Thyroid gland (tissue), 4 donors: ENCODE data around the gene ACTL10. TPM values are rescaled to one million over a fixed set of nuclear protein-coding genes. Genes with fewer than 3 reads are reported as not detected.

Experiments used
- DNase-seq, 2 donors: peaks; one replicate each; pipeline ENCODE4 v3.0.0-alpha.2; 2019
- H3K27ac ChIP-seq, 3 donors: fragments of 200-600 bp; sonication (generic); 1 replicate in 2 of 3; 2 replicates in 1 of 3; pipeline ENCODE4 v1.5.1; 2016 to 2019; ENCODE audit warnings: mild to moderate bottlenecking in 1 of 3, moderate library complexity in 1 of 3
- H3K27me3 ChIP-seq: fragments of 200-600 bp; sonication (generic); one replicate; pipeline ENCODE4 v1.5.1; 2019
- H3K36me3 ChIP-seq, 2 donors: fragments of 200-600 bp; sonication (generic); one replicate each; pipeline ENCODE4 v1.5.1; 2016 to 2019
- H3K4me1 ChIP-seq, 2 donors: fragments of 200-600 bp; sonication (generic); one replicate each; pipeline ENCODE4 v1.5.1; 2017 to 2019
- H3K4me3 ChIP-seq, 3 donors: fragments of 200-600 bp; sonication (generic); replicated peaks in 1 of 3; 1 replicate in 2 of 3; 2 replicates in 1 of 3; pipeline ENCODE4 v1.5.1; 2016; ENCODE audit warnings: mild to moderate bottlenecking in 1 of 3
- H3K9me3 ChIP-seq: fragments of 200-600 bp; sonication (generic); one replicate; pipeline ENCODE4 v1.5.1; 2017
- CTCF ChIP-seq, 6 experiments: fragments of 200-600 bp in 3 of 6; fragments of 450-650 bp in 3 of 6; sonication (generic) in 3 of 6; IDR thresholded peaks; one replicate each; pipeline ENCODE4 v1.5.1; 2016 to 2019; ENCODE audit warnings: antibody characterized with exemption in 6 of 6, mild to moderate bottlenecking in 2 of 6, inconsistent platforms in 1 of 6, moderate library complexity in 1 of 6
- POLR2A ChIP-seq, 2 donors: fragments of 450-650 bp; IDR thresholded peaks; one replicate each; pipeline ENCODE4 v1.6.1; 2017; ENCODE audit warnings: antibody characterized with exemption in 2 of 2, mild to moderate bottlenecking in 2 of 2, moderate library complexity in 1 of 2
- WGBS, 2 donors: methylation state at CpG; one replicate each; pipeline ENCODE4 v1.1.5; 2017; 5-methylcytosine and 5-hydroxymethylcytosine counted together
- intact Hi-C: fragments of 100-400 bp; cut with DNase I; formaldehyde crosslinking; loops from one replicate; pipeline ENCODE4 v1.15.1; 2023
- total RNA-seq, 4 donors: library from RNA; depleted of rRNA; stranded (reverse); fragments of >200 nt; gene quantifications; one replicate each; pipeline ENCODE4 v1.2.3, GENCODE V29; 2016

ACTL10 gene
- total RNA-seq, 4 donors from 2014 or later = 2.1 to 3.9 (median 2.6) TPM

- intact Hi-C loops = loop anchor here (5.0 to 10.0 kb wide), 2 partner anchors 214 to 444 kb away; partner anchors contain the start of gene EIF2S2
- DNase-seq = no peak
- 94 to 95% methylated on average over 6 of the region's 6 CpGs for WGBS, 2 donors
- no peaks in the 10 kb centered on the region for H3K9me3 ChIP-seq
- TF ChIP-seq POLR2A (IDR thresholded peaks at IDR 0.05) = no peak
- TF ChIP-seq CTCF (IDR thresholded peaks at IDR 0.05) = no peak
- H3K27me3 ChIP-seq = no peaks in the 10 kb centered on the region
- H3K27ac ChIP-seq = no peak overlapping the region
- peaks cover 32 to 57% of the 10 kb centered on the region in 2 donors for H3K4me1 ChIP-seq
- no peak overlapping the region for H3K4me3 ChIP-seq
- no peaks in the 10 kb centered on the region for H3K36me3 ChIP-seq
Observed at GRCh38 chr20:33670715-33671499, 4.2 kb downstream of the ACTL10 start.

- Histone ChIP-seq H3K4me3 (no peak overlapping the region), H3K4me1 (peaks cover 27 to 51% of the 10 kb centered on the region in 2 donors)
- 94 to 96% methylated on average over 6 to 7 of the region's 8 CpGs for WGBS, 2 donors
Observed at GRCh38 chr20:33671573-33672288, 5.0 kb downstream of the ACTL10 start.

GRCh38 chr20:33672426-33673113, 5.8 kb downstream of the ACTL10 start:
- peak overlapping the region; percentile 81 to 85 (median 84) for H3K27ac ChIP-seq
- DNase-seq = peak; percentile 40 to 48
- WGBS, 2 donors = 65 to 68% methylated on average over 10 to 15 of the region's 17 CpGs

More at GRCh38 chr20:33671573-33672288, 5.0 kb downstream of the ACTL10 start:
- H3K27ac ChIP-seq = peak overlapping the region in 2 of 3 donors; percentile 81 to 85
- DNase-seq = no peak
- intact Hi-C loops = loop anchor here (5.0 to 10.0 kb wide), 2 partner anchors 214 to 443 kb away; partner anchors contain the start of gene EIF2S2
- no peaks in the 10 kb centered on the region for H3K9me3 ChIP-seq
- no peaks in the 10 kb centered on the region for H3K36me3 ChIP-seq
- TF ChIP-seq POLR2A (IDR thresholded peaks at IDR 0.05) (no peak), CTCF (IDR thresholded peaks at IDR 0.05) (no peak)
- no peaks in the 10 kb centered on the region for H3K27me3 ChIP-seq

GRCh38 chr20:33673114-33673409, 6.3 kb downstream of the ACTL10 start:
- Histone ChIP-seq H3K27ac (peak overlapping the region; percentile 81 to 85 (median 84)), H3K4me3 (peak overlapping the region; percentile 24 to 76 (median 51)), H3K4me1 (peaks cover 20 to 39% of the 10 kb centered on the region in 2 donors), H3K27me3 (no peaks in the 10 kb centered on the region), H3K36me3 (no peaks in the 10 kb centered on the region), H3K9me3 (no peaks in the 10 kb centered on the region)
- intact Hi-C loops = loop anchor here (5.0 to 10.0 kb wide), 2 partner anchors 216 to 442 kb away; partner anchors contain the start of gene EIF2S2
- no peak for TF ChIP-seq CTCF (IDR thresholded peaks at IDR 0.05)
- TF ChIP-seq POLR2A (IDR thresholded peaks at IDR 0.05) = no peak
- no peak for DNase-seq
- WGBS, 2 donors = 61 to 74% methylated on average over 3 to 4 of the region's 4 CpGs

More at GRCh38 chr20:33672426-33673113, 5.8 kb downstream of the ACTL10 start:
- Histone ChIP-seq H3K27me3 (no peaks in the 10 kb centered on the region), H3K4me1 (peaks cover 24 to 44% of the 10 kb centered on the region in 2 donors), H3K4me3 (peak overlapping the region in 1 of 3 donors; percentile 24), H3K36me3 (no peaks in the 10 kb centered on the region), H3K9me3 (no peaks in the 10 kb centered on the region)
- no peak for TF ChIP-seq CTCF (IDR thresholded peaks at IDR 0.05)
- TF ChIP-seq POLR2A (IDR thresholded peaks at IDR 0.05) = no peak
- intact Hi-C loops = loop anchor here (5.0 to 10.0 kb wide), 2 partner anchors 215 to 442 kb away; partner anchors contain the start of gene EIF2S2
